Breast epithelium (tissue), 4 donors: ENCODE results near the gene HSH2D. TPM values are rescaled to one million over a fixed set of nuclear protein-coding genes. Genes with fewer than 3 reads are reported as not detected.

Experiments
- DNase-seq, 2 donors: peaks; one replicate each; pipeline ENCODE4 v3.0.0-alpha.2; 2019; ENCODE audit warnings: low spot score in 2 of 2
- H3K27ac ChIP-seq, 2 donors: fragments of 200-600 bp; sonication (generic) in 1 of 2; one replicate each; pipeline ENCODE4 v1.5.1; 2016 to 2019; ENCODE audit warnings: mild to moderate bottlenecking in 1 of 2
- H3K27me3 ChIP-seq, 2 donors: fragments of 200-600 bp; sonication (generic) in 1 of 2; one replicate each; pipeline versions ENCODE4 v1.5.1 to v1.6.0; 2017 to 2019; ENCODE audit warnings: control low read depth in 1 of 2, mild to moderate bottlenecking in 1 of 2
- H3K36me3 ChIP-seq: fragments of 200-600 bp; one replicate; pipeline ENCODE4 v1.5.1; 2019
- H3K4me1 ChIP-seq, 2 donors: fragments of 200-600 bp; sonication (generic); one replicate each; pipeline ENCODE4 v1.5.1; 2016 to 2019; ENCODE audit warnings: control low read depth in 1 of 2
- H3K4me3 ChIP-seq, 3 donors: fragments of 200-600 bp; sonication (generic); 1 replicate in 2 of 3; 2 replicates in 1 of 3; pipeline ENCODE4 v1.5.1; 2016 to 2019; ENCODE audit warnings: mild to moderate bottlenecking in 3 of 3, moderate library complexity in 2 of 3
- H3K9me3 ChIP-seq, 2 donors: fragments of 200-600 bp; sonication (generic) in 1 of 2; one replicate each; pipeline ENCODE4 v1.5.1; 2016 to 2019; ENCODE audit warnings: control low read depth in 1 of 2
- POLR2A ChIP-seq: fragments of 450-650 bp; IDR thresholded peaks from one replicate; pipeline ENCODE4 v1.6.1; 2016; ENCODE audit warnings: antibody characterized with exemption, mild to moderate bottlenecking, moderate library complexity
- POLR2AphosphoS5 ChIP-seq, 3 donors: sonication (generic); formaldehyde crosslinking; IDR thresholded peaks; one replicate each; pipeline ENCODE4 v1.6.1; 2017; ENCODE audit warnings: antibody characterized with exemption in 3 of 3
- intact Hi-C: fragments of 100-400 bp; cut with DNase I; formaldehyde crosslinking; loops from one replicate; pipeline ENCODE4 v1.15.1; 2023; ENCODE audit warnings: low total_unique reads
- total RNA-seq, 3 donors: library from RNA; depleted of rRNA; stranded (reverse); fragments of >200 nt; gene quantifications; one replicate each; pipeline ENCODE4 v1.1.0, GENCODE V29; 2016
- TF ChIP-seq, protein P1 (sequence below), 3 donors: fragments of 450-650 bp; IDR thresholded peaks; one replicate each; pipeline ENCODE4 v1.5.1; 2016 to 2017; ENCODE audit warnings: antibody characterized with exemption in 3 of 3, mild to moderate bottlenecking in 3 of 3, moderate library complexity in 3 of 3

HSH2D gene
- total RNA-seq, 3 donors from 2014 or later, result 0.16 to 5.7 (median 5.6) TPM

DNA sequence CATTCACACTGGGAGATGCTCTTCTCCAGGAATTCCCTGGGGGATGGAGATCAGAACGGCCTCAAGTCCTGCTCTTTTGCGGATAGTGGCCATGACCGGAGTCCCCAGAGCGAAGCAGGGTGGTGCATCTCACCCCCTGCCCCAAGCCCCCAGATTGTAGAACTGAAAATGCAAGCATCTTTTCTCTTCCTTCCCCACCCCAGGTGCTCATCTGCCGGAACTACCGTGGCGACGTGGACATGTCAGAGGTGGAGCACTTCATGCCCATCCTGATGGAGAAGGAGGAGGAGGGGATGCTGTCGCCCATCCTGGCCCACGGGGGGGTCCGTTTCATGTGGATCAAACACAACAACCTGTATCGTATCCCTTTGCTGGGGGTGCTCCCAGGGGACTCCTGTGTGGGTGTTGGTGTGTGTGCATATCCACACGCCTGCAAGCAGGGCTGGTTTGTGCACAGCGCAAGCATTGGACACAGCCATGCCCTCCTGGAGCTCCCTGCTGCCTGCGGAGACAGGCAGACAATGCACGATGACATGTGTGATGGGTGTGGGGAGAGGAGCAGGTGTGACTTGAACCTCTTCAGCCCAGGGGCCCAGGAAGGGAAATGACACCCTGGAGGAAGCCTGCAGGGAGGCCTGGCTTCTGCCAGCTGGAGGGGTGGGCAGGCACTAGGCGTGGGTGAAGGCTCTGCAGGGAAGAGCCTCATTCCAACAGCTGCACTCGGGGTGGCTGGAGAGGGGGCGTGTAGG lies 59.9 kb downstream of the HSH2D start:
- no peaks in the 10 kb centered on the region for H3K9me3 ChIP-seq
- intact Hi-C loops, result no loop called here

DNA sequence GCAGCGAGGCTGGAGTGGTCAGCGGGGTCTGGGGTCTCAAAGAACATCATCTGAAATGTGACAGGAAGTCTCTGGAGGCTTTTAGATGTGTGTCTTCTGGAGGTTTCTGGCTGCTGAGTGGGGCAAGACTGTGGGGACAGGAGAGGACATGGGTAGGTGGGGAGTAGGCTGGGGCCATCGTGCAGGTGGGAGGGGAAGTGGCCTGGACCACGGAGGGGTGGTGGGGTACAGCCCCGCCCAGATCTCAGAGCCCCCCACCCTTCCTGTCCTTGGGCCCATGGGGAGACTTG lies 60.5 kb downstream of the HSH2D start:
- Histone ChIP-seq H3K36me3 (peaks cover 9% of the 10 kb centered on the region), H3K4me1 (peaks cover 4% of the 10 kb centered on the region in 2 donors), H3K27ac (no peak overlapping the region), H3K9me3 (no peaks in the 10 kb centered on the region), H3K4me3 (no peak overlapping the region), H3K27me3 (no peaks in the 10 kb centered on the region)
- intact Hi-C loops, result no loop called here
- TF ChIP-seq, protein P1, sequence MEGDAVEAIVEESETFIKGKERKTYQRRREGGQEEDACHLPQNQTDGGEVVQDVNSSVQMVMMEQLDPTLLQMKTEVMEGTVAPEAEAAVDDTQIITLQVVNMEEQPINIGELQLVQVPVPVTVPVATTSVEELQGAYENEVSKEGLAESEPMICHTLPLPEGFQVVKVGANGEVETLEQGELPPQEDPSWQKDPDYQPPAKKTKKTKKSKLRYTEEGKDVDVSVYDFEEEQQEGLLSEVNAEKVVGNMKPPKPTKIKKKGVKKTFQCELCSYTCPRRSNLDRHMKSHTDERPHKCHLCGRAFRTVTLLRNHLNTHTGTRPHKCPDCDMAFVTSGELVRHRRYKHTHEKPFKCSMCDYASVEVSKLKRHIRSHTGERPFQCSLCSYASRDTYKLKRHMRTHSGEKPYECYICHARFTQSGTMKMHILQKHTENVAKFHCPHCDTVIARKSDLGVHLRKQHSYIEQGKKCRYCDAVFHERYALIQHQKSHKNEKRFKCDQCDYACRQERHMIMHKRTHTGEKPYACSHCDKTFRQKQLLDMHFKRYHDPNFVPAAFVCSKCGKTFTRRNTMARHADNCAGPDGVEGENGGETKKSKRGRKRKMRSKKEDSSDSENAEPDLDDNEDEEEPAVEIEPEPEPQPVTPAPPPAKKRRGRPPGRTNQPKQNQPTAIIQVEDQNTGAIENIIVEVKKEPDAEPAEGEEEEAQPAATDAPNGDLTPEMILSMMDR (IDR thresholded peaks at IDR 0.05), result no peak
- TF ChIP-seq POLR2AphosphoS5 (IDR thresholded peaks at IDR 0.05), result no peak
- TF ChIP-seq POLR2A, result no peak
- no peak for DNase-seq

More for the DNA sequence above, 59.9 kb downstream of the HSH2D start:
- H3K36me3 ChIP-seq, result peaks cover 4% of the 10 kb centered on the region
- no peak overlapping the region for H3K27ac ChIP-seq
- no peak for DNase-seq
- H3K4me3 ChIP-seq, result no peak overlapping the region
- no peaks in the 10 kb centered on the region for H3K27me3 ChIP-seq
- H3K4me1 ChIP-seq, result peaks cover 4 to 7% of the 10 kb centered on the region in 2 donors
- TF ChIP-seq, protein P1 (IDR thresholded peaks at IDR 0.05), result no peak
- TF ChIP-seq POLR2AphosphoS5 (IDR thresholded peaks at IDR 0.05) (no peak), POLR2A (no peak)

DNA sequence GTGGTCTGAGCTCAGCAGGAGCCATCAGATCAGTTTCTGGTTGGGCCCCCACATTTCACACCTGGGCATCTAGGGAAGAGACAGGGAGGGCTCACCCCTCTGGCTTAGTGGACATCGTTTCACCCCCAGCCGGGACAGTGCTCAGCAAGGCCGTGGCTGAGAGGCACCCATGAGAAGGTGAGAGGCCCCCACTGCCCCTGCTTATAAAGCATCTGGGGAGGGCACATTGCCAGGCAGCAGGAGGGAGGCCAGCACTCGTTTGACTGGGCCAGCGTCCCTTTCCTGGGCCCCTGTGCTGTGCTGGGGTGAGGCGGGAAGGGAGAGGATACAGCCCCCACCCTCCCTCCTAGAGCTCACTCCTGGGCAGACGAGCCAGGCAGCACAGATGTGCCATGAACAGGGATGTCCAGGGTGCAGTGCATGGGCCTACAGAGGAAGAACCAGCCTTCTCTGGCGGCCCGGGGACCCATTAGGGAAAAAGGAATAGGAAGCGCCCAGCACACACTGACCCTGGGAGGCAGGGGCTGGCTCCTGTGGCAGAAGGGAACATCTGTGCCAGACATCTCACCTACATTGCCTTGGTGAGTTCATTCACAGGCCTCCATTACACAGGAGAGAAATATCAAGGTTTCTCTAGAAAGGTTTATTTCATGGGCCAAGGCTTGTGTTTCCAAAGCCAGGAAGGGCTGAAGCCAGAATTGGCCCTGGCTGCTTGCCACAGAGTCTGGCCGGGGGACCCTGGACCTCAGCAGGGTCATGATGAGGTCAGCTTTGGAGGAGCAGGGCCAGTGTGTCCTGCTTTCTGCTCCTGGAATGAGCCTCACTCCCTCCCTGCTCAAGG lies 61.9 kb downstream of the HSH2D start:
- H3K36me3 ChIP-seq, result peaks cover 11% of the 10 kb centered on the region
- no peak overlapping the region for H3K4me3 ChIP-seq
- no peak for TF ChIP-seq POLR2A
- TF ChIP-seq, protein P1 (IDR thresholded peaks at IDR 0.05), result no peak
- TF ChIP-seq POLR2AphosphoS5 (IDR thresholded peaks at IDR 0.05), result no peak
- no peak overlapping the region for H3K27ac ChIP-seq
- intact Hi-C loops, result no loop called here
- DNase-seq, result no peak
- H3K4me1 ChIP-seq, result no peaks in the 10 kb centered on the region
- H3K9me3 ChIP-seq, result no peaks in the 10 kb centered on the region
- H3K27me3 ChIP-seq, result no peaks in the 10 kb centered on the region

DNA sequence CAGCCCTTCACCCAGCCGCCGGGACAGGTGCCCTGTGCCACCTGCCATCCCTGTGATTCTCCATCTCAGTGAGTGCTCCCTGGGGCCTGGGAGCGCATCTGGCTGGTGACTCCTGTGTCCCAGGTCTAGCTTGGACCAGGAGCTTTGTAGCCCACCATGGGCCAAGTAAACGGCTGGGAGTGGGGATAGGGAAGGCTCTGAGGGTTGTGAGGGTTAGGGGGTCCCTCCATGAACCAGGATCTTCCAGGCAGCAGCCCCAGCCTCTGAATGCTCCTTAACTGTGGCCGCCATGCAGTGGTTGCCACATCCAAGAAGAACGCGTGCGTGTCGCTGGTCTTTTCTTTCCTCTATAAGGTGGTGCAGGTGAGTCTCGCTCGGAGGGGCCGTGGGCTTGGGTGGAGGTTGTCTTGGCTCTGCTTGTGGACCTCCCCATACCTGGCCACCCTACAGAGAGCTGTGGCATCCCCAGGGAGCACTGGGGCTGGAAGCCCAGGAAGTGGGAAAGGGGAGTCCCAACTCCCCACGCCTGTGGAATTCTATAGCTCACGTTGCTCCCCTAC lies 62.6 kb downstream of the HSH2D start:
- Histone ChIP-seq H3K27ac (no peak overlapping the region), H3K36me3 (peaks cover 11% of the 10 kb centered on the region), H3K4me1 (no peaks in the 10 kb centered on the region), H3K27me3 (no peaks in the 10 kb centered on the region), H3K9me3 (no peaks in the 10 kb centered on the region), H3K4me3 (no peak overlapping the region)
- no peak for DNase-seq
- intact Hi-C loops, result no loop called here
- TF ChIP-seq POLR2AphosphoS5 (IDR thresholded peaks at IDR 0.05) (no peak), POLR2A (no peak)
- TF ChIP-seq, protein P1 (IDR thresholded peaks at IDR 0.05), result no peak

DNA sequence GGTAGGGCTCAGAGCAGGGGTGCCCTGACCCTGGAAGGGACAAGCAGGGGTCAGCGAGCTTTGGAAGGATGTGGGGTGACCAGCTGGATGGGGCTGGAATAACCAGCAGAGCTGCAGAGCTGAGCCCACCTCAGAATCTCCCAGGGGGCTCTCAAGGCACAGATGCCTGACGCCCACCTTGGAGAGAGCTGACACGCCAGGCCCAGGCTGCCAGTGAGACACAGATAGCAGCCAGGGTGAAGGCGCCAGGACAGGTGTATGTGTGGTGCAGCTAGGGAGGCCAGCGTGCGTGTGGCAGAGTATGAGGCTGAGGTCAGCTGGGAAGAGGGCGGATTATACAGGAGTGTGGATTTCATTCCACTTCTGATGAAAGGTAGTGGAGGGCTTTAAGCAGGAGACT lies 63.2 kb downstream of the HSH2D start:
- no peak overlapping the region for H3K4me3 ChIP-seq
- no peak for DNase-seq
- H3K27ac ChIP-seq, result no peak overlapping the region
- no peaks in the 10 kb centered on the region for H3K9me3 ChIP-seq
- H3K27me3 ChIP-seq, result no peaks in the 10 kb centered on the region
- peaks cover 11% of the 10 kb centered on the region for H3K36me3 ChIP-seq
- TF ChIP-seq, protein P1 (IDR thresholded peaks at IDR 0.05), result no peak
- TF ChIP-seq POLR2AphosphoS5 (IDR thresholded peaks at IDR 0.05) (no peak), POLR2A (no peak)
- intact Hi-C loops, result no loop called here
- no peaks in the 10 kb centered on the region for H3K4me1 ChIP-seq
